GM19240 (cell line): ENCODE measurements around the gene INHBC.

Experiments used
- DNase-seq: peaks from one replicate; pipeline ENCODE4 v3.0.0; 2011; ENCODE audit warnings: low spot score; ENCODE audit not compliant: insufficient read length

The INHBC gene

GRCh38 chr12:57467915-57468314, 33.3 kb downstream of the INHBC start:
- no peak for DNase-seq

GRCh38 chr12:57469296-57470164, 34.9 kb downstream of the INHBC start:
- DNase-seq: no peak

DNA sequence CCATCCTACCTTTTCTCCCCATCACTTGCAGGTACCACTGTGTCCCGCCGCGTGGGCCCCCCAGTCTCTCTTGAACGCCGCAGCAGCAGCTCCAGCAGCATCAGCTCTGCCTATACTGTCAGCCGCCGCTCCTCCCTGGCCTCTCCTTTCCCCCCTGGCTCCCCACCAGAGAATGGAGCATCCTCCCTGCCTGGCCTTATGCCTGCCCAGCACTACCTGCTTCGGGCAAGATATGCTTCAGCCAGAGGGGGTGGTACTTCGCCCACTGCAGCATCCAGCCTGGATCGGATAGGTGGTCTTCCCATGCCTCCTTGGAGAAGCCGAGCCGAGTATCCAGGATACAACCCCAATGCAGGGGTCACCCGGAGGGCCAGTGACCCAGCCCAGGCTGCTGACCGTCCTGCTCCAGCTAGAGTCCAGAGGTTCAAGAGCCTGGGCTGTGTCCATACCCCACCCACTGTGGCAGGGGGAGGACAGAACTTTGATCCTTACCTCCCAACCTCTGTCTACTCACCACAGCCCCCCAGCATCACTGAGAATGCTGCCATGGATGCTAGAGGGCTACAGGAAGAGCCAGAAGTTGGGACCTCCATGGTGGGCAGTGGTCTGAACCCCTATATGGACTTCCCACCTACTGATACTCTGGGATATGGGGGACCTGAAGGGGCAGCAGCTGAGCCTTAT, 35.8 kb downstream of the INHBC start:
- no peak for DNase-seq

GRCh38 chr12:57470970-57471656, 36.5 kb downstream of the INHBC start:
- no peak for DNase-seq

- DNase-seq: no peak
Observed at GRCh38 chr12:57471661-57472060, 37.1 kb downstream of the INHBC start.

DNA sequence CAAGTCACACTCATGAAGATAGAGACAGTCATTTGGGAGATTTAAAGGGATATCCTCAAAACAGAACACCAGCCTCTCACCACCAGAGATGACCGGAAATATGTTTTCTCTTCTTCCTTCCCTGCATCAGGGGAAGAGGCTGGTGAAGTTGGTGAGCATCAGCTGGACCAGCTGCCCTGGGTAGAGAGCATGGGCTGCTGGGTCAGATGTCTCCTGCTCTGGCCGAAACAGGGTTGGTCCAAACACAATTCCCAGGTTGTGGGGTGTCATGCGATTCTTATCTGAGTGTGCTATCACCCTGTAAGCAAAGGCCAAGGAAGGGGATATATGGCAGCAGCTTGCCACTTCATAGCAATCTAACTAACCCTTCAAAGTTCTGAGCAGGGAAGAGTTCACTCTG, 37.8 kb downstream of the INHBC start:
- DNase-seq: no peak

- no peak for DNase-seq
Observed at GRCh38 chr12:57473392-57473791, 38.8 kb downstream of the INHBC start.

- DNase-seq: no peak
Observed at GRCh38 chr12:57473886-57474285, 39.3 kb downstream of the INHBC start.

DNA sequence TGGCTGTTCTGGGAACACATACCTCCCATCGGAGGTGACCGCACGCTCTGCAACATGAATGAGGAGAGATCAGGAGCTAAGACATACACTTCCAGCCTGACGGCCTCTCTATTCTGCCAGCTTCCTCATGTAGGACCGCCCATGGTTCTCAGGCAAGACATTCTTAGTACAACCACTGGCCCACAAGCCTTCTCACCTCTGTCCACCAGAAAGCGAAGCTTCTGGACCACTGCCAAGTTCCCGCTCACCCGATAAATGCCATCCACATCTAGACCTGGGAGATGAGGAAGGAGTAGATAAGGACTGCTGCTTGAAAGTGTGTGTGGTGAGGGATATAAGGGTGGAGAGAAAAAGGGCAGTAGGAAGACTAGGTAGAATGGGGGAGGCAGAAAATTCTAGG, 39.8 kb downstream of the INHBC start:
- no peak for DNase-seq

DNA sequence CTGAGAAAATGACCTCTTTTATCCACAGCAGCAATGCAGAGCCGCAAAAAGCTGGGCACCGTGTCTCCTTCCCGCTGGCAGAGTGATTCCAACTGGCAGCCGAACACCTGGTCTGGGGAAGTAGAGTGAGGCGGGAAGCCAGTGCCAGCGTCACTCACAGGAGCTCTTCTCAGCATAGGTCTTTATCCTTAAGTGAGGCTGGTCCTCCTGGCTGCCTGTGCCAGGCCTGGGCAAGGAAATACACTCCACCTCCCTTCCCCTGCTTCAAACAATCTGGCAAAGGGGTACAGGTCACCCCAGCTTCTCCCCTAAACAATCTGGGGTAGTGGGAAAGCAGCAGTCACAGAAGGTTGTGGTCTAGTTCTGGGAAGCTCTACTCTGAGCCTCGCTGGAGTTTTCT, 40.3 kb downstream of the INHBC start:
- no peak for DNase-seq

- no peak for DNase-seq
Observed at GRCh38 chr12:57475271-57476161, 40.9 kb downstream of the INHBC start.

- DNase-seq: no peak
Observed at GRCh38 chr12:57476162-57476992, 41.8 kb downstream of the INHBC start.

GRCh38 chr12:57476993-57477709, 42.6 kb downstream of the INHBC start:
- DNase-seq: no peak

DNA sequence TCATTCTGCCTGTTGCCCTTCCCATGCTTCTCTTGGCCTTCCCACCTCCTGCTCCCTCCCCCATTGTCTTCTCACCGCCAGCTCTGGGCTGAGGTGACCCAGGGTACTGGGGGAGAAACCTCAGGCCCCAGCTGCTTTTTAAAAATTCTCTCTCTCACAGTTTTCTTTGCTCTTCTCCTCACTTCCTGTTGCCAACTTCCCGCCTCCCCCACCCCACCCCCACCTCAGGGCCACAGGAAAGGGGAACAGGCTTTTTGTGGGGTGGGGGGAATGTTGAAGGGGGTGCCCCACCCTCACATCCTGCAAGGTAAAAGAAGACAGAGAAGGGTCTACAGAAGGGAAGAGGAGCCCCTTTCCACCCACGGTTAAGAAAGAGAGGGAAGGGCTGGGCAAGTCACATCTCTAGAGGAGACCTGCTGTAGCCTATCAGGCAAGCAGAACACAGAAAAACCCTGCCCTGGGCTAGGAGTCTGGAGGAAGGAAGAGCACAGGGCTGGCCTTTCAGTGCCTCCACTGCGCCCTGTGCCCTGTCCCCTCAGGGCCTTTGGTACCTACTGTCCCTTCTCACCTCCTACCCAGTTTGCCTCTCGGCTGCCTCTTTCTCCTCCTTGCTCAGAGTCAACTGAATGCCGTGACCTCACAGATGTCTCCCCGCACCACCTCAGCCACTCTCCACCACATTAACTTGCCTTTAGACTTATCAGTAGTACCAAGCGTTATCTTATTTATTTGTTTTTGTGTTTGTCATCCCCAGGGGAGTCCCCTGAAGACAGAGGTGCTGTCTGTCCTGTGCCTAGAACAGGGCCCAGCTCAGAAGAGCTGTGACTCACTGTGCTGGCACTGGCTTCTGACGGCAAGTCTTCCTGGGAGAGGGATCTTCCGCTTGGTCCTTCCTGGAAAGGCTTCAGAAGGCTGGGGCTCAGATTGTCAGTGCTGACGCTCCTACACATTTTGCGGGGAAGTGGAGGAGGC, 43.4 kb downstream of the INHBC start:
- DNase-seq: no peak

- DNase-seq: no peak
Observed at GRCh38 chr12:57479043-57479375, 44.4 kb downstream of the INHBC start.

DNA sequence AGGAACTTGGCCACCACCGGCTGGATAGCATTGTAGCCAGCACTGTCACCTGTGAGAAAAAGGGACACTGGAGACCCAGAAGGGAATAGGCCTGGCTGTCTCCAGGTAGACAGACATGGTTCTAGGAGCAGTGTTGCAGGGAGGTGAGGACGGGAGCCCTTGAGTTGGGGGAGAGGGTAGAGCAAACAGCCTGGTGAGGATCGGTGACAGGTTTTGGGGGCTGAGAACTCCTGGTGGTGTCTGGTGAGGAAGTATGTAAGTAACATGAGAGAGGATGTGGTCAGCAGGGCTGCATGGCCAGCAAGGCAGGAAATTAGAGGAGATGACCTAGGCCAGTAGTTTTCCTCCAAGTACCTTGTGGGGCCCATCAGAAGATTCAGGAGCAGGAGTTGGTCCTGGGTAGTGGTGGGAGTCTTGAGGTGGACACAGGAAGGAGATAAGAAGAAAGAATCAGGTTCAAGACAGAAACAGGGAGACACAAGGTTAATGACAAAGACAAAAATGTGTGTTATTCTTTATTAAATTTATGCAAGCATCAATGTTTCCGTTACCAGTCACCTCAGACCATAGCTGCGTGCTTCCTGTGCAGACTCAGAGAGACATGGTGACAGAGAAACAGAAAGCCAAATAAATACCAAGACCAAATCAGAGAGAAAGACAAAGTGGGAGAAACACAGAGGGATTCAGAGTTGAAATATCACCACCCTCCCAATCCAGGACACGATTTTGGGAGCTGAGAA, 45.0 kb downstream of the INHBC start, which contains the start of gene ARHGAP9:
Gene ARHGAP9, minus strand, starts transcription at position 491 of the 740 bp plus-strand sequence. Its CDS starts 460 bp downstream, at position 31.
- no peak for DNase-seq

GRCh38 chr12:57481671-57482070, 47.1 kb downstream of the INHBC start:
- no peak for DNase-seq

DNA sequence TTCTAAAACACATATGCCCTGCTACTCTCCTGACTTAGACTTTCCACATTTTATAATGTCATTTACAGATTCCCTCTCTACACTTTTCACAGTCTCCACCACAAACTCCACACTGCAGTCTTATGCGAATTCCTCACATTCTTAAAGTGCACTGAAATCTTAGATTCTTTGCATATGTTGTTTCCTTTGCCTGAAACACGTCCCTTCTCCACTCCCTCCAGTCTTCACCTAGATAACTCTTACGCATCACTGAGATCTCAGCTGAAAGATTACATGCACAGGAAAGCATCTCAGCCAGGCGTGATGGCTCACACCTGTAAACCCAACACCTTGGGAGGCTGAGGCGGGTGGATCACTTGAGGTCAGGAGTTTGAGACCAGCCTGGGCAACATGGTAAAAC, 48.9 kb downstream of the INHBC start:
- no peak for DNase-seq
